ENCODE results near the gene CHD1L.

- no peak for TF ChIP-seq POLR2AphosphoS5 (IDR thresholded peaks at IDR 0.05; ENCODE audit: insufficient read depth, low read depth, low read length)
- TF ChIP-seq, protein P1, sequence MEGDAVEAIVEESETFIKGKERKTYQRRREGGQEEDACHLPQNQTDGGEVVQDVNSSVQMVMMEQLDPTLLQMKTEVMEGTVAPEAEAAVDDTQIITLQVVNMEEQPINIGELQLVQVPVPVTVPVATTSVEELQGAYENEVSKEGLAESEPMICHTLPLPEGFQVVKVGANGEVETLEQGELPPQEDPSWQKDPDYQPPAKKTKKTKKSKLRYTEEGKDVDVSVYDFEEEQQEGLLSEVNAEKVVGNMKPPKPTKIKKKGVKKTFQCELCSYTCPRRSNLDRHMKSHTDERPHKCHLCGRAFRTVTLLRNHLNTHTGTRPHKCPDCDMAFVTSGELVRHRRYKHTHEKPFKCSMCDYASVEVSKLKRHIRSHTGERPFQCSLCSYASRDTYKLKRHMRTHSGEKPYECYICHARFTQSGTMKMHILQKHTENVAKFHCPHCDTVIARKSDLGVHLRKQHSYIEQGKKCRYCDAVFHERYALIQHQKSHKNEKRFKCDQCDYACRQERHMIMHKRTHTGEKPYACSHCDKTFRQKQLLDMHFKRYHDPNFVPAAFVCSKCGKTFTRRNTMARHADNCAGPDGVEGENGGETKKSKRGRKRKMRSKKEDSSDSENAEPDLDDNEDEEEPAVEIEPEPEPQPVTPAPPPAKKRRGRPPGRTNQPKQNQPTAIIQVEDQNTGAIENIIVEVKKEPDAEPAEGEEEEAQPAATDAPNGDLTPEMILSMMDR (IDR thresholded peaks at IDR 0.05; ENCODE audit: extremely low read depth in 1 of 2, insufficient read depth in 1 of 2, low read depth in 1 of 2, low read length in 2 of 2) = no peak
- TF ChIP-seq, protein P2, sequence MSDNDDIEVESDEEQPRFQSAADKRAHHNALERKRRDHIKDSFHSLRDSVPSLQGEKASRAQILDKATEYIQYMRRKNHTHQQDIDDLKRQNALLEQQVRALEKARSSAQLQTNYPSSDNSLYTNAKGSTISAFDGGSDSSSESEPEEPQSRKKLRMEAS (IDR thresholded peaks at IDR 0.05; ENCODE audit: insufficient read depth, insufficient read length) = no peak
- TF ChIP-seq POLR2A (IDR thresholded peaks at IDR 0.05; ENCODE audit: low read depth, low read length) = no peak
- TF ChIP-seq EZH2 (IDR thresholded peaks at IDR 0.05; ENCODE audit: borderline replicate concordance, low read depth, low read length, severe bottlenecking) = no peak
- no peak for TF ChIP-seq JUN (IDR thresholded peaks at IDR 0.05; ENCODE audit: borderline replicate concordance, insufficient read depth, insufficient read length, low read depth)
- TF ChIP-seq GATA2 (IDR thresholded peaks at IDR 0.05; ENCODE audit: insufficient read depth, insufficient read length, low read depth, low read length) = no peak
- TF ChIP-seq MYC (IDR thresholded peaks at IDR 0.05; ENCODE audit: low read depth, low read length) = no peak
- TF ChIP-seq FOS (IDR thresholded peaks at IDR 0.05; ENCODE audit: borderline replicate concordance, insufficient read depth, low read length) = no peak
Observed at GRCh38 chr1:147292631-147293251, 50.3 kb downstream of the CHD1L start.

Data from endothelial cell of umbilical vein (primary cell).